GM12878 (cell line): ENCODE data around the gene ARHGAP12. TPM values are rescaled to one million over a fixed set of nuclear protein-coding genes. Genes with fewer than 3 reads are reported as not detected.

Source experiments
- ATAC-seq: fragments of 200-7000 bp; cut with Tn5 transposase; 3 replicates; pipeline ENCODE4 v1.9.1; 2020; ENCODE audit warnings: mild to moderate bottlenecking, moderate library complexity
- BruUV-seq: library from RNA; stranded (reverse); fragments of 400-500 nt; replicated peaks from 2 replicates; lab custom pipeline; 2021; lab: Mats Ljungman, UMichigan
- CTCF ChIA-PET: fragments of 300-600 bp; sonication (Branson Sonifier 250); formaldehyde crosslinking; extraction: SDS; loops from one replicate; lab custom pipeline; 2021; ENCODE audit warnings: inconsistent platforms; lab: Yijun Ruan, JAX
- POLR2A ChIA-PET: fragments of 350-600 bp; formaldehyde crosslinking; extraction: SDS; loops from one replicate; lab custom pipeline; 2021; ENCODE audit warnings: inconsistent platforms; lab: Charles Lee
- RAD21 ChIA-PET: fragments of 300-600 bp; sonication (Branson Sonifier 250); formaldehyde crosslinking; loops from one replicate; lab custom pipeline; 2023; ENCODE audit warnings: antibody characterized with exemption; ENCODE audit not compliant: unreplicated experiment; lab: Charles Lee
- SMC1A ChIA-PET: fragments of 300-600 bp; sonication (Branson Sonifier 250); formaldehyde crosslinking; loops from one replicate; lab custom pipeline; 2023; ENCODE audit not compliant: unreplicated experiment, uncharacterized antibody; lab: Charles Lee
- DNase-seq: peaks from one replicate; pipeline ENCODE4 v3.0.0-alpha.2; 2011; ENCODE audit warnings: low read depth, low spot score
- FAIRE-seq: peaks from 3 replicates; lab custom pipeline; 2011; peaks lifted over from hg19 to GRCh38; lab: Jason Lieb, UNC
- H2AFZ ChIP-seq: 2 replicates; pipeline ENCODE4 v1.6.0; 2011; ENCODE audit warnings: low read depth, low read length, control low read depth; ENCODE audit not compliant: control insufficient read depth
- H3K27ac ChIP-seq: 2 replicates; pipeline ENCODE4 v1.5.1; 2011; ENCODE audit warnings: control low read depth; ENCODE audit not compliant: control insufficient read depth, insufficient read depth
- H3K27me3 ChIP-seq, 2 experiments: replicated peaks in 1 of 2; 2 replicates each; pipeline versions ENCODE4 v1.6.0 to v1.6.1; 2011; ENCODE audit warnings: low read length in 1 of 2; ENCODE audit not compliant: control insufficient read depth in 2 of 2, insufficient read depth in 2 of 2
- H3K36me3 ChIP-seq, 2 experiments: 2 replicates each; pipeline ENCODE4 v1.5.1; 2011; ENCODE audit warnings: low read length in 1 of 2; ENCODE audit not compliant: control insufficient read depth in 2 of 2, insufficient read depth in 2 of 2
- H3K4me1 ChIP-seq: 2 replicates; pipeline ENCODE4 v1.6.1; 2011; ENCODE audit warnings: mild to moderate bottlenecking, low read length, moderate library complexity, mixed read lengths; ENCODE audit not compliant: control insufficient read depth, insufficient read depth
- H3K4me2 ChIP-seq: 2 replicates; pipeline ENCODE4 v1.6.0; 2011; ENCODE audit warnings: control low read depth; ENCODE audit not compliant: control insufficient read depth, insufficient read depth
- H3K4me3 ChIP-seq: fragments of 200-600 bp; sonication (generic); 2 replicates; pipeline ENCODE4 v1.5.1; 2016
- H3K79me2 ChIP-seq: 2 replicates; pipeline ENCODE4 v1.6.0; 2011; ENCODE audit warnings: low read length; ENCODE audit not compliant: control insufficient read depth, insufficient read depth
- H3K9ac ChIP-seq: 2 replicates; pipeline ENCODE4 v1.8.0; 2011; ENCODE audit warnings: low read length, control low read depth, mixed read lengths; ENCODE audit not compliant: control insufficient read depth, insufficient read depth
- H3K9me3 ChIP-seq: replicated peaks from 3 replicates; pipeline ENCODE4 v1.5.1; 2011; ENCODE audit warnings: mild to moderate bottlenecking, low read length; ENCODE audit not compliant: control insufficient read depth, insufficient read depth
- H4K20me1 ChIP-seq: 2 replicates; pipeline ENCODE4 v1.6.0; 2011; ENCODE audit not compliant: control insufficient read depth, insufficient read depth
- NR2C1 ChIP-seq: fragments of 450-650 bp; IDR thresholded peaks from 2 replicates; pipeline ENCODE4 v1.6.1; 2017; ENCODE audit warnings: antibody characterized with exemption, mild to moderate bottlenecking, moderate library complexity
- SMC3 ChIP-seq: IDR thresholded peaks from 2 replicates; pipeline ENCODE4 v1.6.1; 2011; ENCODE audit warnings: low read length, improper control_type of control experiment, borderline replicate concordance
- SREBF1 ChIP-seq: IDR thresholded peaks from 2 replicates; pipeline ENCODE4 v1.6.1; 2012; ENCODE audit warnings: mild to moderate bottlenecking, low read length
- TAF1 ChIP-seq: IDR thresholded peaks from 2 replicates; pipeline ENCODE4 v1.6.1; 2011; ENCODE audit warnings: mild to moderate bottlenecking, low read depth, low read length, borderline replicate concordance
- ZNF207 ChIP-seq: fragments of 450-650 bp; IDR thresholded peaks from 2 replicates; pipeline ENCODE4 v1.6.1; 2014; ENCODE audit warnings: antibody characterized with exemption, mild to moderate bottlenecking, borderline replicate concordance
- WGBS: methylation state at CpG from one replicate; pipeline ENCODE4 v1.1.6; 2016; ENCODE audit warnings: low lambda C conversion rate; ENCODE audit not compliant: insufficient replicate concordance, insufficient coverage; ENCODE audit errors: missing lambda C conversion rate; 5-methylcytosine and 5-hydroxymethylcytosine counted together
- in situ Hi-C: fragments of 300-500 bp; cut with MboI; formaldehyde crosslinking; loops from 9 replicates; pipeline ENCODE4 v1.14.3; 2018; ENCODE audit warnings: mixed read lengths
- intact Hi-C: fragments of 100-400 bp; cut with micrococcal nuclease; formaldehyde crosslinking; loops from one replicate; pipeline ENCODE4 v1.14.2; 2022; ENCODE audit not compliant: unreplicated experiment
- polyA plus RNA-seq, 11 experiments: library from polyadenylated mRNA; depleted of rRNA in 4 of 11; unstranded in 6 of 11; stranded (reverse) in 5 of 11; fragments of >200 nt; fragmentation: Nextera tagmentation in 4 of 11; fragmentation: Illumina TruSeq in 1 of 11; extraction: Ambion mirVana in 4 of 11; extraction: Trizol in 1 of 11; gene quantifications; 1 replicate in 1 of 11; 2 replicates in 10 of 11; pipeline versions ENCODE4 v1.2.1 to v1.2.3, GENCODE V29; 2011 to 2016; ENCODE audit warnings: inconsistent platforms in 2 of 11, missing spikeins in 2 of 11, low read depth in 1 of 11
- total RNA-seq, 4 experiments: library from RNA; depleted of rRNA in 3 of 4; stranded (reverse); fragments of >200 nt in 3 of 4; fragmentation: Illumina TruSeq in 1 of 4; extraction: Trizol in 1 of 4; gene quantifications; 2 replicates each; pipeline versions ENCODE4 v1.2.1 to v1.2.3, GENCODE V29; 2013 to 2021
- TF ChIP-seq, protein P1 (sequence below), 3 experiments: IDR thresholded peaks in 2 of 3; conservative IDR thresholded peaks in 1 of 3; 2 replicates each; pipeline ENCODE4 v1.5.1; 2011; ENCODE audit warnings: low read depth in 3 of 3, low read length in 3 of 3, mild to moderate bottlenecking in 3 of 3, control low read depth in 2 of 3, moderate library complexity in 2 of 3, inconsistent platforms in 1 of 3, mixed read lengths in 1 of 3; ENCODE audit not compliant: control insufficient read depth in 2 of 3, insufficient read depth in 1 of 3; ENCODE audit errors: extremely low read depth in 1 of 3

The ARHGAP12 gene
- total and polyA plus RNA-seq, 10 of the 15 experiments (the other 5 are each of a cell fraction or from before 2014, with no cell fraction given) = 5.4 to 15.6 (median 8.5) TPM

- H2AFZ ChIP-seq = no peak overlapping the region
- 94% methylated on average over 3 of the region's 3 CpGs for WGBS
- H3K27ac ChIP-seq = no peak overlapping the region
- RAD21 ChIA-PET = no interaction called here
- BruUV-seq = no TSS peak
- SMC1A ChIA-PET = no interaction called here
- POLR2A ChIA-PET = no interaction called here
- no peaks in the 10 kb centered on the region for H4K20me1 ChIP-seq
- H3K4me1 ChIP-seq = no peaks in the 10 kb centered on the region
- no peak overlapping the region for H3K4me3 ChIP-seq
- no peaks in the 10 kb centered on the region for H3K36me3 ChIP-seq
- no peaks in the 10 kb centered on the region for H3K9me3 ChIP-seq
- TF ChIP-seq, protein P1, sequence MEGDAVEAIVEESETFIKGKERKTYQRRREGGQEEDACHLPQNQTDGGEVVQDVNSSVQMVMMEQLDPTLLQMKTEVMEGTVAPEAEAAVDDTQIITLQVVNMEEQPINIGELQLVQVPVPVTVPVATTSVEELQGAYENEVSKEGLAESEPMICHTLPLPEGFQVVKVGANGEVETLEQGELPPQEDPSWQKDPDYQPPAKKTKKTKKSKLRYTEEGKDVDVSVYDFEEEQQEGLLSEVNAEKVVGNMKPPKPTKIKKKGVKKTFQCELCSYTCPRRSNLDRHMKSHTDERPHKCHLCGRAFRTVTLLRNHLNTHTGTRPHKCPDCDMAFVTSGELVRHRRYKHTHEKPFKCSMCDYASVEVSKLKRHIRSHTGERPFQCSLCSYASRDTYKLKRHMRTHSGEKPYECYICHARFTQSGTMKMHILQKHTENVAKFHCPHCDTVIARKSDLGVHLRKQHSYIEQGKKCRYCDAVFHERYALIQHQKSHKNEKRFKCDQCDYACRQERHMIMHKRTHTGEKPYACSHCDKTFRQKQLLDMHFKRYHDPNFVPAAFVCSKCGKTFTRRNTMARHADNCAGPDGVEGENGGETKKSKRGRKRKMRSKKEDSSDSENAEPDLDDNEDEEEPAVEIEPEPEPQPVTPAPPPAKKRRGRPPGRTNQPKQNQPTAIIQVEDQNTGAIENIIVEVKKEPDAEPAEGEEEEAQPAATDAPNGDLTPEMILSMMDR (IDR thresholded peaks at IDR 0.05 in 2 of 3, conservative IDR thresholded peaks at IDR 0.05 in 1 of 3; ENCODE audit: control insufficient read depth in 2 of 3, extremely low read depth in 1 of 3, insufficient read depth in 1 of 3, low read depth in 3 of 3, low read length in 3 of 3) = no peak
- TF ChIP-seq NR2C1 (no peak), ZNF207 (no peak), SREBF1 (no peak), SMC3 (no peak), TAF1 (no peak)
- ATAC-seq = no peak
- CTCF ChIA-PET = interaction anchor here (1.2 kb wide), 1 partner anchor 9 kb away, joined by 4 read pairs; no protein-coding TSS in a partner anchor
- no peak overlapping the region for H3K4me2 ChIP-seq
- no peak for DNase-seq
- no peak overlapping the region for H3K9ac ChIP-seq
- intact Hi-C loops (no loop called here), in situ Hi-C loops (no loop called here)
- H3K79me2 ChIP-seq = no peaks in the 10 kb centered on the region
- no peak for FAIRE-seq
- H3K27me3 ChIP-seq = no peaks in the 10 kb centered on the region
Measured at GRCh38 chr10:31819391-31819820, 109.2 kb downstream of the ARHGAP12 start.
